ENCODE results near the gene CHGA.

The CHGA gene

DNA sequence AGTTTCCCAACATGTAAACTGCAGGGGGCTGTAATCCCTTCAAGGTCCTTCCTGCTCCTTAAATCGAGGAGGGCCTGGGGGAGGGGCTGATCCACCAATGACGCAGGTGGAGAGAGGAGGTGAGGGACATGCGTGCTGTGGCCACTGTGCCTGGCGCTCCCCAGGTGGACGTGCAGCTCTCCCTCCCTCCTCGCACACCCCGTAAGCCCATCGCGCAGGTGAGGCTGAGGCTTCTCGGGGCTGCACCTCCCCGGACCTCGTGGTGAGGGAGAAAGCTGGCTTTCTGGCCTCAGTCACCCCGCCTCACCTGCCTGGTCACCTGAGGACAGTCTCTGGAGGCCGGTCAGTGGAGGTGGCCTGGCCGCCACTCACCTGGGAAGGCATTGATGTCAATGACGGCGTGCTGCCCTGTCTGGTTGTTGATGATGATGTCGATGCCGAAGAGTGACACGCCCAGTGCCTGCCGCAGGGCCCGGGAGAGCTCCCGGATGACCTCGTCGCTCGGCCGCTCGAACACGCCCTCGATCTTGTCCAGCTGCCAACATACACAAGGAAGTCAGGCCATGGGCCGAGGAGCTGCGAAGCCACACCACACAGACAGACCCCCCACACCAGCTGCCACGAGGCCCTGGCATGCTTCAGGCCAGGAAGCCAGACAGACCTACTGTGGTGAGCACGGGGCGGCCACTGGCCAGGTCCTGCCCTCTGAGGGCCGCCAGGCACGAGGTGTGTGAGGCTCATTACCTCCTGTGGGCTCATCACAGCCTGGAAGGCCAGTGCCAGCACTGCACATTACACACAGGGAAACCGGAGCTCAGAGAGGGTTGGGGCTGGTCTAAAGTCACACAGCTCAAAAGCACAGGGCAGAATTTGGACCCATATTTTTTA, 23.3 kb downstream of the CHGA start:
- no peak overlapping the region for H3K4me3 ChIP-seq (ENCODE audit: low read depth, low read length)
- TF ChIP-seq, protein P1, sequence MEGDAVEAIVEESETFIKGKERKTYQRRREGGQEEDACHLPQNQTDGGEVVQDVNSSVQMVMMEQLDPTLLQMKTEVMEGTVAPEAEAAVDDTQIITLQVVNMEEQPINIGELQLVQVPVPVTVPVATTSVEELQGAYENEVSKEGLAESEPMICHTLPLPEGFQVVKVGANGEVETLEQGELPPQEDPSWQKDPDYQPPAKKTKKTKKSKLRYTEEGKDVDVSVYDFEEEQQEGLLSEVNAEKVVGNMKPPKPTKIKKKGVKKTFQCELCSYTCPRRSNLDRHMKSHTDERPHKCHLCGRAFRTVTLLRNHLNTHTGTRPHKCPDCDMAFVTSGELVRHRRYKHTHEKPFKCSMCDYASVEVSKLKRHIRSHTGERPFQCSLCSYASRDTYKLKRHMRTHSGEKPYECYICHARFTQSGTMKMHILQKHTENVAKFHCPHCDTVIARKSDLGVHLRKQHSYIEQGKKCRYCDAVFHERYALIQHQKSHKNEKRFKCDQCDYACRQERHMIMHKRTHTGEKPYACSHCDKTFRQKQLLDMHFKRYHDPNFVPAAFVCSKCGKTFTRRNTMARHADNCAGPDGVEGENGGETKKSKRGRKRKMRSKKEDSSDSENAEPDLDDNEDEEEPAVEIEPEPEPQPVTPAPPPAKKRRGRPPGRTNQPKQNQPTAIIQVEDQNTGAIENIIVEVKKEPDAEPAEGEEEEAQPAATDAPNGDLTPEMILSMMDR (IDR thresholded peaks at IDR 0.05; ENCODE audit: low read depth, low read length, missing control alignments): no peak
- in situ Hi-C loops (cut with HindIII; ENCODE audit: low sequenced_read_pairs): no loop called here
- DNase-seq (ENCODE audit: low read depth): no peak

DNA sequence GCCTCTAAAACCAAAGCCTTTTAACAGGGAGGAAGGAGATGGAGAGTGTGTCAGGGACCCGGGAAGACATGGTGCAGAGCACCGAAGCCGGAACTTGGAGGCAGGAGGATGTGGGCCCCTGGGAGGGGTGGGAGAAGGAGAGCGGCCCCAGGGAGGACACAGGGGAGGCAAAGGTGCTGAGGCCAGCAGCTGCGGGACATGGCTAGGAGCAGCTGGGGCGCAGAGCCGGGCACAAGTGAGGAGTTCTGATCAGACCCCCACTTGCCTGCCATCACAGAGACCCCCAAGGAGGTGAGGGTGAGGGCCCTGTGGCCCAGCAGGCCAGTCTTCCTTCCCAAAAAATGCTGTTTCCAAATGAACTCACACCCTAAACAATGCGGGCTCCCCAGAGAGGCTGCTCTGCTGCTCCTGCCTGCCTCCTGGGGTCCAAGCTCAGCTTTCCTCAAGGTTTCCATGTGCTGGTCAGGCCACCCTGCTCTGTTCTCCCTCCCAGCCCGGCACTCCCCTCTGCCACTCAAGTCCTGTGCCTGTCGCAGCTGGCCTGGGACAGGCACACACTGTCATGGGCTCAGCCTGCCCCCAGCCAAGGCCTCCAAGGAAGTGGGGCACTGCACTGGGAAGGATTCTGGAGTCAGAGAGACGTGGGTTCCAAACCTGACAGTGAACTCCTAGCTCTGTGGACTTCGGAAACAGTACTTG, 24.0 kb downstream of the CHGA start:
- TF ChIP-seq, protein P1 (IDR thresholded peaks at IDR 0.05; ENCODE audit: low read depth, low read length, missing control alignments): no peak
- no peak overlapping the region for H3K4me3 ChIP-seq (ENCODE audit: low read depth, low read length)
- no peak for DNase-seq (ENCODE audit: low read depth)
- in situ Hi-C loops (cut with HindIII; ENCODE audit: low sequenced_read_pairs): no loop called here

DNA sequence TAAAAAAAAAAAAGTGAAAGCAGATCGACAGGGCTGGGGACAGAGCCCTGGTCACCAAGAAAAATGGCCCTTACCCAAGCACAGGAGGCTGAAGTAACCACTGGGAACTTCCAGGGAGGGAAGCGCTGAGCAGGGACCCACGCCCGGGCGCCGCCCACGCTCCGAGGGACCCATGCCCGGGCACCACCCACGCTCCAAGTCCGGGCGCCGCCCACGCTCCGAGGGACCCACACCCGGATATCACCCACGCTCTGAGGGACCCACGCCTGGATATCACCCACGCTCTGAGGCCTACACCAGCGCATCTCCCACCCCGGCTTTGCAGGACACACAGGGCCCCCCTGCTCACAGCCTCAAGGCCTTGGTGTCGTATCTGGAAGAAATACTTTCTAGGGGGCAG, 25.7 kb downstream of the CHGA start:
- TF ChIP-seq, protein P1 (IDR thresholded peaks at IDR 0.05; ENCODE audit: low read depth, low read length, missing control alignments): no peak
- H3K4me3 ChIP-seq (ENCODE audit: low read depth, low read length): no peak overlapping the region
- in situ Hi-C loops (cut with HindIII; ENCODE audit: low sequenced_read_pairs): no loop called here
- no peak for DNase-seq (ENCODE audit: low read depth)

DNA sequence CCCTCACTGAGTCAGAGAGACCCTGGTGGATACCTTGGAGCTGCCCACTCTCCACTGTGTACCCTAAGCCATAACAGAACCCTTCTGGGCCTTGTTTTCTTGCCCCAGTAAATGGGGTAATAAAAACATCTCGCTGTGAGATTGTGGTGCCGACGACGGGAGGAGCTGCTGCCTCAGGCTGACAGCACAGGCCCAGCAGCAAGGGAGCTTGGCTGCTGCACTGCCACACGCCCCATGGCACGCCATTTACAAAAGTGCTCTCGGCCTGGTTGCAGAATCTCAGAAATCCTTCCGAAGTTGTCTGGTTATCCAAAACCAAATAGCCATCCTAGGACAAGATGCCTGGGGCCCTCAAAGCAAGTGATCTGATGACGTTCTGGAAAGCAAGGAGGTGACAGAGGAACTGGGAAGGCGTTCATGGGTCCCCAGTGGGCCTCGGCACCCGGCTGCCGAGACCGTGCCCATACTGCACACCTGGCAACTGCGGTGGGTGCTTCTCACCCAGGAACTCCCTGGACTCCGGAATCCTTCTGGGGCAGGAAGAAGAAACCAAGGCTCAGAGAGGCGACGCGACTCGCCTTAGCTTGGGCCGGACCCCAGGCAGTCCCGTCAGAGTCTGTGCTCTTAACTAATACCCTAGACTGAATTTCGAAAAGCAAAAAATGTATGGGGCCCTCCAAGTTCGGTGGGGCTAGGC, 26.7 kb downstream of the CHGA start:
- in situ Hi-C loops (cut with HindIII; ENCODE audit: low sequenced_read_pairs): no loop called here
- no peak overlapping the region for H3K4me3 ChIP-seq (ENCODE audit: low read depth, low read length)
- TF ChIP-seq, protein P1 (IDR thresholded peaks at IDR 0.05; ENCODE audit: low read depth, low read length, missing control alignments): no peak
- DNase-seq (ENCODE audit: low read depth): no peak

DNA sequence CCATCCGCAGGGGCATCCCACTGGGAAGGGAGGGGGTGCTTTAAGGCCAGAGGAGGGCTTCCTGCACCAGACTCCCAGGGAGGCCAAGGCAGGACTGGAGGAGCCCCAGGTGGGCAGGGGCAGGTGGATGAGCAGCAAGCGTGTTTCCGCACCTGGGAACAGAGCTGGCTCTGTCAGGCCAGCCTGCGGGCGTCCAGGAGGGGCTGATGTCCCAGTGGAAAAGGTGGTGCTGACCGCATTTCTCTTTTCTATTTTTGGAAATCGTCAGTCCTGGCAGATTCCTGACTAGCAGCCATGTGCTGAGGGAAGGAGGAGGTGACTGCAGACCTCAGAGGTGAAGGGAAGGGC, 27.2 kb downstream of the CHGA start:
- TF ChIP-seq, protein P1 (IDR thresholded peaks at IDR 0.05; ENCODE audit: low read depth, low read length, missing control alignments): no peak
- DNase-seq (ENCODE audit: low read depth): no peak
- no peak overlapping the region for H3K4me3 ChIP-seq (ENCODE audit: low read depth, low read length)
- in situ Hi-C loops (cut with HindIII; ENCODE audit: low sequenced_read_pairs): no loop called here

DNA sequence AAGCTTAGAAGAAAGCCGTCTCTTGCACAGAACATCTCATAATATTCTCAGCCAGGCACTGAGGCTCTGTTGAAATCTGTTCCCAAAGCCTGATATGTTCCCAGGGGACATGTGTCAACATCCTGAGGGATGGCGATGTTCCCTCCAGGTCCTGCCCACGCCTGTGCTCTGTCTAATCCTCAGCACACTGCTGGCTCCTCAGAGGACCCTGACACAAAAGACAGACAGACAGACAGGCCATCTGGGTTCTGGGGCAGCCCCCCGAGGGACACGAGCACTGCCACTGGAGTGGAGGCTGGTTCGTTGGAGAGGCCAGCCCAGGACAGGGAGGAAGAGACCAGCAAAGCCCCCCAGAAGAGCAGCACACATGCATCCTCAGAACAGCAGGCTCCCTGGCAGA, 27.8 kb downstream of the CHGA start:
- TF ChIP-seq, protein P1 (IDR thresholded peaks at IDR 0.05; ENCODE audit: low read depth, low read length, missing control alignments): no peak
- DNase-seq (ENCODE audit: low read depth): no peak
- in situ Hi-C loops (cut with HindIII; ENCODE audit: low sequenced_read_pairs): no loop called here
- H3K4me3 ChIP-seq (ENCODE audit: low read depth, low read length): no peak overlapping the region
